Hepatocyte (in vitro differentiated cells): ENCODE data around the gene TNFSF8. TPM values are rescaled to one million over a fixed set of nuclear protein-coding genes. Genes with fewer than 3 reads are reported as not detected.

Source experiments
- DNase-seq: peaks from one replicate; pipeline ENCODE4 v3.0.0-alpha.2; 2016; ENCODE audit warnings: low spot score
- H2AFZ ChIP-seq: fragments of 200-600 bp; sonication (generic); 2 replicates; pipeline ENCODE4 v1.6.0; 2016; ENCODE audit warnings: antibody characterized with exemption, mild to moderate bottlenecking
- H3K27ac ChIP-seq: fragments of 200-600 bp; sonication (generic); 2 replicates; pipeline ENCODE4 v1.5.1; 2016; ENCODE audit warnings: mild to moderate bottlenecking
- H3K27me3 ChIP-seq: fragments of 200-600 bp; sonication (generic); 2 replicates; pipeline ENCODE4 v1.6.1; 2016
- H3K36me3 ChIP-seq: fragments of 200-600 bp; sonication (generic); replicated peaks from 2 replicates; pipeline ENCODE4 v1.5.1; 2016; ENCODE audit warnings: low read depth; ENCODE audit not compliant: insufficient read depth
- H3K4me1 ChIP-seq: fragments of 200-600 bp; sonication (generic); 2 replicates; pipeline ENCODE4 v1.5.1; 2016; ENCODE audit warnings: mild to moderate bottlenecking, moderate library complexity; ENCODE audit not compliant: insufficient read depth
- H3K4me2 ChIP-seq: fragments of 200-600 bp; sonication (generic); 2 replicates; pipeline ENCODE4 v1.6.0; 2016
- H3K4me3 ChIP-seq: fragments of 200-600 bp; sonication (generic); 2 replicates; pipeline ENCODE4 v1.5.1; 2016; ENCODE audit warnings: mild to moderate bottlenecking
- H3K79me2 ChIP-seq: fragments of 200-600 bp; sonication (generic); 2 replicates; pipeline ENCODE4 v1.6.0; 2017; ENCODE audit warnings: mild to moderate bottlenecking
- H3K9me2 ChIP-seq: fragments of 200-600 bp; sonication (generic); replicated peaks from 2 replicates; pipeline ENCODE4 v1.6.0; 2017; ENCODE audit warnings: mild to moderate bottlenecking; ENCODE audit not compliant: insufficient read depth
- H3K9me3 ChIP-seq: fragments of 200-600 bp; sonication (generic); 2 replicates; pipeline ENCODE4 v1.5.1; 2016; ENCODE audit warnings: low read depth, mild to moderate bottlenecking
- H4K20me1 ChIP-seq: fragments of 200-600 bp; sonication (generic); 2 replicates; pipeline ENCODE4 v1.6.0; 2016; ENCODE audit warnings: mild to moderate bottlenecking; ENCODE audit not compliant: insufficient read depth, poor library complexity, severe bottlenecking
- CTCF ChIP-seq: fragments of 200-600 bp; sonication (generic); IDR thresholded peaks from 2 replicates; pipeline ENCODE4 v1.5.1; 2016; ENCODE audit warnings: antibody characterized with exemption, mild to moderate bottlenecking; ENCODE audit not compliant: poor library complexity
- EZH2 ChIP-seq: fragments of 200-600 bp; sonication (generic); IDR thresholded peaks from 2 replicates; pipeline ENCODE4 v1.6.1; 2016; ENCODE audit warnings: antibody characterized with exemption, mild to moderate bottlenecking, borderline replicate concordance
- EZH2phosphoT487 ChIP-seq: fragments of 200-600 bp; sonication (generic); IDR thresholded peaks from one replicate; pipeline ENCODE4 v1.6.1; 2018; ENCODE audit warnings: antibody characterized with exemption, mild to moderate bottlenecking, low read depth, moderate library complexity; ENCODE audit not compliant: unreplicated experiment, severe bottlenecking
- WGBS: methylation state at CpG from one replicate; pipeline ENCODE4 v1.1.6; 2016; ENCODE audit warnings: low lambda C conversion rate; ENCODE audit errors: missing lambda C conversion rate; 5-methylcytosine and 5-hydroxymethylcytosine counted together
- polyA plus RNA-seq: library from polyadenylated mRNA; unstranded; fragments of >200 nt; fragmentation: Nextera tagmentation; extraction: Ambion mirVana; gene quantifications from 2 replicates; pipeline ENCODE4 v1.2.1, GENCODE V29; 2016
- total RNA-seq: library from RNA; depleted of rRNA; stranded (reverse); fragments of >200 nt; gene quantifications from 2 replicates; pipeline ENCODE4 v1.2.3, GENCODE V29; 2014

The TNFSF8 gene
- total and polyA plus RNA-seq, 2 experiments from 2014 or later, result not detected

DNA sequence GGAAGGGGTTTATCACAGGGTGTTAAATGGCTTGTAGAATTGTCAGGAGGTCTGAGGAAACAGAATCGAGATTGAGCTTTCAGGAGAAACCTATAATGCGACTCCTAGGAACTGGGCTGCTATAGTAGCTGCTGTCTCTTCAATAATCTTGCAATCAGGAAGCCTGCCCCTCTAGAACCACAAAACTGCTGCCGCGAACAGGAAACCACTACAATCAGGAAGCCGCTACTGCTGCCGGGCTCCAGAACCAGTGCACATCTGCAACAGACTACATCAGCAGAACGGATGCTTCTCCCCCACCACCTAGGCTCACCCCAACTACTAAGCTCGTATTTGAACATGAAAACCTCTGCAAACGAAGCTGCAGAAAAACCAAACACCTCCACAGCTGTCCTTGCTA, 31.6 kb downstream of the TNFSF8 start:
- no peak overlapping the region for H3K27ac ChIP-seq
- H3K79me2 ChIP-seq, result no peaks in the 10 kb centered on the region
- H3K4me3 ChIP-seq, result no peak overlapping the region
- no peaks in the 10 kb centered on the region for H3K9me2 ChIP-seq
- 80% methylated on average over 9 of the region's 9 CpGs for WGBS
- H2AFZ ChIP-seq, result no peak overlapping the region
- H3K4me1 ChIP-seq, result peaks cover 11% of the 10 kb centered on the region
- TF ChIP-seq EZH2phosphoT487, result no peak
- no peak for TF ChIP-seq EZH2
- no peak for TF ChIP-seq CTCF
- H3K27me3 ChIP-seq, result no peaks in the 10 kb centered on the region
- H4K20me1 ChIP-seq, result no peaks in the 10 kb centered on the region
- H3K4me2 ChIP-seq, result no peak overlapping the region
- no peak for DNase-seq
- H3K9me3 ChIP-seq, result no peaks in the 10 kb centered on the region
- no peaks in the 10 kb centered on the region for H3K36me3 ChIP-seq

GRCh38 chr9:114897196-114897595, 33.2 kb downstream of the TNFSF8 start:
- H2AFZ ChIP-seq, result no peak overlapping the region
- 95% methylated on average over 3 of the region's 3 CpGs for WGBS

DNA sequence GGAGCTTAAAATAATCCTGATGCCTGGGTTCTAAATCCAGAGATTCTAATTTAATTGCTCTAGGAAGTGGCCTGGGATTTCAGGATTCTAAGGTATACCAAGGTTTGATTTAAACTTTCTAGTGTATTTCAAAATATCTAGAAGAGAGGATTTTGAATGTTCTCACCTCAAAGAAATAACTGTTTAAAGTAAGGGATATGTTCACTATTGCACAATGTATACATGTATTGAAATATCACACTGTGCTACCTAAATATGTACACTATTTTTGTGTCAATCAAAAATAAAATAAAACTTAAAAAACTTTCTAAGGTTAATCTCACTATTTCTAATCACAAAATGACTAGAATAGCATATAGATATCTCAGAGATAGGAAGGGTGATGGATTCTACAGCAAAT, 34.0 kb downstream of the TNFSF8 start:
- Histone ChIP-seq H3K4me3 (no peak overlapping the region), H3K4me2 (no peak overlapping the region), H2AFZ (no peak overlapping the region), H4K20me1 (no peaks in the 10 kb centered on the region), H3K27me3 (no peaks in the 10 kb centered on the region), H3K9me3 (no peaks in the 10 kb centered on the region), H3K27ac (no peak overlapping the region), H3K36me3 (no peaks in the 10 kb centered on the region), H3K79me2 (no peaks in the 10 kb centered on the region), H3K4me1 (peaks cover 11% of the 10 kb centered on the region), H3K9me2 (no peaks in the 10 kb centered on the region)
- TF ChIP-seq CTCF (no peak), EZH2 (no peak), EZH2phosphoT487 (no peak)
- no peak for DNase-seq

More at GRCh38 chr9:114897196-114897595, 33.2 kb downstream of the TNFSF8 start:
- no peaks in the 10 kb centered on the region for H3K79me2 ChIP-seq
- H3K9me2 ChIP-seq, result no peaks in the 10 kb centered on the region
- DNase-seq, result no peak
- H3K4me3 ChIP-seq, result no peak overlapping the region
- H3K9me3 ChIP-seq, result no peaks in the 10 kb centered on the region
- no peaks in the 10 kb centered on the region for H3K36me3 ChIP-seq
- H3K4me2 ChIP-seq, result no peak overlapping the region
- peaks cover 11% of the 10 kb centered on the region for H3K4me1 ChIP-seq
- no peaks in the 10 kb centered on the region for H3K27me3 ChIP-seq
- no peak for TF ChIP-seq CTCF
- no peaks in the 10 kb centered on the region for H4K20me1 ChIP-seq
- no peak overlapping the region for H3K27ac ChIP-seq

GRCh38 chr9:114895521-114895991, 34.8 kb downstream of the TNFSF8 start:
- no peaks in the 10 kb centered on the region for H3K79me2 ChIP-seq
- no peaks in the 10 kb centered on the region for H3K9me3 ChIP-seq
- no peak overlapping the region for H3K4me3 ChIP-seq
- no peaks in the 10 kb centered on the region for H3K27me3 ChIP-seq
- H3K36me3 ChIP-seq, result no peaks in the 10 kb centered on the region
- H3K9me2 ChIP-seq, result no peaks in the 10 kb centered on the region
- peak overlapping the region; percentile 63 for H3K27ac ChIP-seq
- no peak for DNase-seq
- TF ChIP-seq EZH2 (no peak), EZH2phosphoT487 (no peak), CTCF (no peak)
- peaks cover 11% of the 10 kb centered on the region for H3K4me1 ChIP-seq
- H4K20me1 ChIP-seq, result no peaks in the 10 kb centered on the region
- peak overlapping the region; percentile 18 for H3K4me2 ChIP-seq
- H2AFZ ChIP-seq, result no peak overlapping the region
